HAP-1 (cell line): ENCODE results near the gene PRAMEF11.
"Not testable (repeated sequence)": the region's sequence is repeated elsewhere in the genome, so short reads cannot be mapped to it uniquely, and the experiment has no call there.

Source experiments
- DNase-seq, 2 experiments: peaks; one replicate each; pipeline ENCODE4 v3.0.0-alpha.2; 2016 to 2020; ENCODE audit warnings: low spot score in 2 of 2
- H3K27me3 ChIP-seq: fragments of 250-450 bp; sonication (Bioruptor Pico); 2 replicates; pipeline ENCODE4 v1.5.1; 2020; ENCODE audit warnings: low read depth, mild to moderate bottlenecking, moderate library complexity
- H3K36me3 ChIP-seq: fragments of 250-450 bp; sonication (Bioruptor Pico); replicated peaks from 2 replicates; pipeline ENCODE4 v1.5.1; 2020; ENCODE audit warnings: mild to moderate bottlenecking
- H3K4me1 ChIP-seq: fragments of 250-450 bp; sonication (Bioruptor Pico); 2 replicates; pipeline ENCODE4 v1.5.1; 2020; ENCODE audit warnings: mild to moderate bottlenecking
- H3K4me3 ChIP-seq: fragments of 250-450 bp; sonication (Bioruptor Pico); 2 replicates; pipeline ENCODE4 v1.5.1; 2020; ENCODE audit warnings: mild to moderate bottlenecking, moderate library complexity
- H3K9me3 ChIP-seq: fragments of 250-450 bp; sonication (Bioruptor Pico); 2 replicates; pipeline ENCODE4 v1.5.1; 2020; ENCODE audit warnings: mild to moderate bottlenecking, moderate library complexity
- in situ Hi-C: fragments of 300-500 bp; cut with MboI; formaldehyde crosslinking; loops from 3 replicates; pipeline ENCODE4 v1.14.3; 2020; ENCODE audit warnings: low sequenced_read_pairs, inconsistent platforms, mixed read lengths

Gene PRAMEF11

DNA sequence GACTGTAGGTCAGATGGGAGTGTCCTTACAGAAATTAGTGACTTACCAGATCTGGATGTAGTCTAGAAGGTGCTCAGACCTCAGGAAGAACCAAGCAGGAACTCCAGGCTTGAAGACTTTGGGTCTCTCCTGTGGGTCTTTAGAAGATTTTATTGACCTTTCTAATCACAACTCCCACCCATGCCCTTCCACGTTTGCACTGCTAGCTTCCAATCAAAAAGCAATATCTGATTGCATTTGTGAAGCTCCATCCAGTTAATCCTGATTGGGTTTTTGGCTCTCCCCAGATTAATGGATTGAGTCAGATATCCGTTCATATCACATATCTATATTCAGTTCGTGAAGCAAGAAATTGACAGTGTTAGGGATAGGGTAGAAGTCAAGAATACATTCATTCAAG, at the start of gene PRAMEF11:
Gene PRAMEF11, minus strand, starts transcription at position 101 of the 400 bp plus-strand sequence. CDS start 2,621 bp downstream, outside the sequence.
- in situ Hi-C loops, H3K4me1 ChIP-seq, H3K27me3 ChIP-seq, H3K4me3 ChIP-seq, H3K9me3 ChIP-seq, H3K36me3 ChIP-seq, DNase-seq: not testable (repeated sequence)

DNA sequence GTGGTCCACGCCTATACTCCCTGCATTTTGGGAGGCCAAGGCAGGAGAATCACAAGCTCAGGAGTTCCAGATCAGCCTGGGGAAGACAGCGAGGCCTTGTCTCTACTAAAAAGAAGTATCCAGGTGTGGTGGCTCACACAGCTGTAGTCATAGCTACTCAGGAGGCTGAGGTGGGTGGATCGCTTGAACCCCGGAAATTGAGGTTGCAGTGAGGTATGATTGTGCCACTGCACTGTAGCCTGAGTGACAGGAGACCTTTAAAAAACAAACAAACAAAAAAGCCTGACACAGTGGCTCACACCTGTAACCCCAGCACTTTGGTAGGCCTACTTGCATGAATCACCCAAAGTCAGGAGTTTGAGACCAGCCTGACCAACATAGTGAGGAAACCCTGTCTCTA, 47.2 kb upstream of the PRAMEF11 start:
- DNase-seq, H3K36me3 ChIP-seq, in situ Hi-C loops, H3K27me3 ChIP-seq, H3K4me1 ChIP-seq, H3K9me3 ChIP-seq, H3K4me3 ChIP-seq: not testable (repeated sequence)

DNA sequence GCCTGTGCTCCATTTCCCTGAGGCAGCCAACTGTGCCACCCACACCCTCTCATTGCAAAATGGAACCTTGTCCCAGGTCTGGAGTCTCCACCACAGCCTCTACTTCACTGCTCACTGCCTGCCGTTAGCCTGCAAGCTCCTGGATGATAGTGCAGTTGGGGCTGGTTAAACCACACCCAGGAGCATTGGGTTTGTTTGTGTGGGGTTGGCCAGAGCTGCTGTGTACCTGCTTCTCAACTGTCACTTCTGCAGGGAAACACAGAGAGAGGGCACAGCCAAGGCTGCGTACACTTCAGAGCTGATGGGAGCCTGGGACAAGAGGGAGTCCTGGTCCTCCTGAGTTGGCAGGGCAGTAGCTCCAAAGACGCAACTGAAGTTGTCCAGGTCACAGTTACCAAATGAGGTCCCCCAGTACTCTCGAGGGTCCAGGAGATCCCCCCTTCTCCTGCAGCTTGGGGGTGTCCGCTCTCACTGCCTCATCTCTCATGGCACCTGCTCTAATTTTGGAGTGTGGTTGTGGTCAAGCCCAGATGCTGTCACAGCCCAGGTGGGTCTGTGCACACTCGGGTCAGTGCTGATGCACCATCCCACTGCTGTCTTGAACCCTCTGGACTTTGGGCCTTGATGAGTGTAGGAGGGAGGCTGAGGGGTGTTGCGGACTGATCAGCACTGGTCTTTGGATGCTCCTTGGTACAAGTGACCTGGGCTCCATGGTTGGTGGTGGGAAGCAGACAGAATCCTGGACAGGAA, 32.1 kb upstream of the PRAMEF11 start:
- H3K9me3 ChIP-seq, H3K4me1 ChIP-seq, in situ Hi-C loops, H3K27me3 ChIP-seq, DNase-seq, H3K4me3 ChIP-seq, H3K36me3 ChIP-seq: not testable (repeated sequence)

DNA sequence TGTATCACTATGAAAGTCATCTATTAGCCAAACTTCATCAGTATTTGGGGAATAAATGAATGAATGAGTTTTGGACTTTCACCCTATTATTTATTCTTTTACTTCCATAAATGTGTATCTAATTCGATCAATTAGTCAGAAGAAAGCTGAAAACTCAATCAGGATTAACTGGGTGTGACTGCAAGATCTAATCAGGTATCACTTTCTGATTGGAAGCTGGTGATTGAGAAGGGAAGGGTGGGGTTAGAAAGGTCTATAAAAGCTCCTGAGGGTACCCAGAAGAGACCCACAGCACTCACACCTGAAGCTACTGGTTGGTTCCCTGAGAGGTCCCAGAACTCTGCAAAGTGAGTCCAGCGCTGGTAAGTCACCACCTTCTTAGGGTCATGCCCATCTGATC, 25.6 kb upstream of the PRAMEF11 start, which contains the start of gene PRAMEF2:
Gene PRAMEF2, plus strand, starts transcription at position 301 of the 400 bp plus-strand sequence. CDS start 1,924 bp downstream, outside the sequence.
- H3K4me3 ChIP-seq, H3K4me1 ChIP-seq, in situ Hi-C loops, H3K9me3 ChIP-seq, DNase-seq, H3K27me3 ChIP-seq, H3K36me3 ChIP-seq: not testable (repeated sequence)

DNA sequence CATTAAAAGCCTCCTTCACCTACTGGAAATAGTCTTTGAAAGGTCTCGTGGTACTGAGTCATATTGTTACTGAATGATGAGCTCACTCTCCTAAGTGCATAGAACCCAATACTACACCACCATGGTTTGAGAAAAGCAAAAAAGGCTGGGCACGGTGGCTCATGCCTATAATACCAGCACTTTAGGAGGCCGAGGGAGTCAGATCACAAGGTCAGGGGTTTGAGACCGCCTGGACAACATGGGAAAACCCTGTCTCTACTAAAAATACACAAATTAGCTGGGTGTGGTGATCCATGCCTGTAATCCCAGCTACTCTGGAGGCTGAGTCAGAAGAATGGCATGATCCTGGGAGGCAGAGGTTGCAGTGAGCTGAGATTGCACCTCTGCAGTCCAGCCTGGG, 20.6 kb upstream of the PRAMEF11 start:
- Histone ChIP-seq H3K9me3 (no peaks in the 10 kb centered on the region), H3K27me3 (no peaks in the 10 kb centered on the region), H3K4me1 (no peaks in the 10 kb centered on the region), H3K4me3 (no peak overlapping the region), H3K36me3 (no peaks in the 10 kb centered on the region)
- in situ Hi-C loops, result no loop called here
- no peak for DNase-seq

DNA sequence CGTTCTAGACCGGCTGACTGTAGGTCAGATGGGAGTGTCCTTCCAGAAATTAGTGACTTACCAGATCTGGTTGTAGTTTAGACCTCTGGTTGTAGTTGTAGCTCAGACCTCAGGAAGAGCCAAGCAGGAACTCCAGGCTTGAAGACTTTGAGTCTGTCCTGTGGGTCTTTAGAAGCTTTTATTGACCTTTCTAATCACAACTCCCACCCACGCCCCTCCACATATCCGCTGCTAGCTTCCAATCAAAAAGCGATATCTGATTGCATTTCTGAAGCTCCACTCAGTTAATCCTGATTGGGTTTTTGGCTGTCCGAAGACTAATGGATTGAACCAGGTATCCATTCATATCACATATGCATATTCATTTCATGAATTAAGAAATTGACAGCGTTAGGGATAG, 17.4 kb upstream of the PRAMEF11 start, which contains the start of gene HNRNPCL1:
Gene HNRNPCL1, minus strand, starts transcription at position 101 of the 400 bp plus-strand sequence. CDS start 431 bp downstream, outside the sequence.
- H3K9me3 ChIP-seq, DNase-seq, H3K4me3 ChIP-seq, H3K36me3 ChIP-seq, H3K27me3 ChIP-seq, H3K4me1 ChIP-seq, in situ Hi-C loops: not testable (repeated sequence)

DNA sequence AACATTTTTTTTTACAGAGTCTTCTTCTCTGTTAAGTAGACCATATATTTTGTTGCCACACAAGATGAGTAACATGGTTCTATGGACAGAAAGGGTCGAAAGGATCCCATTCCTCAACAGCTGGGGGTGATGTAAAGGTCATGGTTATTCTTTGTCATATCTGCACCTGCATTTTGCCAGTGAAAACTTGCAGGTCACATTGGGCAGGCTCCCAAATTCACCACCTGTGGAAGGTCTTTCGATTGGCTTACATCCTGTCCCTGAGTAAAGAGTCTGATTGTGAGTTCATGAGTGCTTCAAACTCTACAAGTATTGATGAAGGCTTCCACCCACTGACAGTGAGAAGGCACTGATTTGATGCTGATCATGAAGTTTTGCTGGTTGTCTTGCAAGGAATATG, 2.0 kb upstream of the PRAMEF11 start:
- in situ Hi-C loops, H3K9me3 ChIP-seq, DNase-seq, H3K4me3 ChIP-seq, H3K4me1 ChIP-seq, H3K27me3 ChIP-seq, H3K36me3 ChIP-seq: not testable (repeated sequence)

DNA sequence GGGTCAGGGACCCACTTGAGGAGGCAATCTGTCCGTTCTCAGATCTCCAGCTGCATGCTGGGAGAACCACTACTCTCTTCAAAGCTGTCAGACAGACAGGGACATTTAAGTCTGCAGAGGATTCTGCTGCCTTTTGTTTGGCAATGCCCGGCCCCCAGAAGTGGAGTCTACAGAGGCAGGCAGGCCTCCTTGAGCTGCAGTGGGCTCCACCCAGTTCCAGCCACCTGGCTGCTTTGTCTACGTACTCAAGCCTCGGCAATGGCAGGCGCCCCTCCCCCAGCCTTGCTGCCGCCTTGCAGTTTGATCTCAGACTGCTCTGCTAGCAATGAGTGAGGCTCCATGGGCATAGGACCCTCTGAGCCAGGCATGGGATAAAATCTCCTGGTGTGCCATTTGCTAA, 12.1 kb downstream of the PRAMEF11 start:
- in situ Hi-C loops, result not testable (repeated sequence)

DNA sequence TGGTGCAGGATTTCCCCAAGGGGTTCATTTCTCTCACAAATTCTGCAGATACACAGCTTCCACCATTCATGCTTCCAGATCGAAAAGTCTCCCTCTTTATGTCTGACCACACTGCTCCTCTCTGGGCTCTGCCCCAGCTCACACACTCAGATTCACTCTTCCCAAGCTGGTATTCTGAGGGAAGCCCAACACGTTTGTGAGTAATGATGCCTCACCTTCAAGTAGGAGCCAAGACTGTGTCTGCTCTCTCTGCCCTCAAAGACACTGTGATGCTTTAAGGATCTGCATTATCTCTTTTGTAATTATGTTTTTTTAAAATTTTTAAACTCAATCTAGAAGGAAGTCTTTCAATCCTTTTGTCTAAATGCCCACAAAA, 19.8 kb downstream of the PRAMEF11 start:
- H3K4me3 ChIP-seq, result no peak overlapping the region
- H3K4me1 ChIP-seq, result no peaks in the 10 kb centered on the region
- DNase-seq, result no peak
- no peaks in the 10 kb centered on the region for H3K27me3 ChIP-seq
- H3K9me3 ChIP-seq, result no peaks in the 10 kb centered on the region
- in situ Hi-C loops, result no loop called here
- H3K36me3 ChIP-seq, result no peaks in the 10 kb centered on the region

More for the DNA sequence above, 12.1 kb downstream of the PRAMEF11 start:
- H3K4me3 ChIP-seq, DNase-seq, H3K27me3 ChIP-seq, H3K36me3 ChIP-seq, H3K4me1 ChIP-seq, H3K9me3 ChIP-seq: not testable (repeated sequence)

DNA sequence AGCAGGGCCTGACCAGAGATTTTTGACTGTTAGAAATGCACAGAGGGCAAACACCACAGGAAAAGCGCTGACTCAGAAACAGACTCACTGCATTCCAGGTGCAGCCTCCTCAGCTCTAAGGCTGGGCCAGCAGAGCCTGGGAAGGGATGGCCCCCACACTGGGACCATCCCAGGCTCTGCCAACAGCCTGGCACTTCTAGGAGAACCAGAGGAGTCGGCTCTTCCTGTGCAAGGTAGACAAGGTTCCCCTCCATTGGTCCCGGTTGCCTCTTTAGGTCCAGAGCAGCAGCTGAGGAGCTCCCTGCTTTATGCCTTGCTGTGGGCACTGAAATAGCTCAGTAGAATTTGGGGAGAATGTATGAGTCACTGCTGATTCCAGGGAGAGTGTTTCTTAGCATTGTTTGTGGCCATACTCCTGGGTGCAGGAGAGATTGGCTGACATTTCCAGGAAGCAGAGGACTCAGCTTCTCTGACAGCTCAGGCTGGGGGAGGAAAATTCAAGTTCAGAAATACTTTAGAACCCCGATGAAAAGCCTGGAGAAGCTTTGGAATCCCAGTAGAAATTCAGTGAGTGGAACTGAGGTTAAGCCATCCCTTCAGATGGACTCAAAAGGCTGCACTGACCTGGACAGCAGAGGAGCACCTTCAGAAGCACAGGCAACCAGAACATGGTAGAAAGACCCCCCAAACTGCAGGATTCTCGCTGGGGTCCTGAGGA, 20.4 kb downstream of the PRAMEF11 start:
- H3K27me3 ChIP-seq, result no peaks in the 10 kb centered on the region
- in situ Hi-C loops, result no loop called here
- H3K4me1 ChIP-seq, result no peaks in the 10 kb centered on the region
- H3K9me3 ChIP-seq, result no peaks in the 10 kb centered on the region
- no peak overlapping the region for H3K4me3 ChIP-seq
- H3K36me3 ChIP-seq, result no peaks in the 10 kb centered on the region
- no peak for DNase-seq

DNA sequence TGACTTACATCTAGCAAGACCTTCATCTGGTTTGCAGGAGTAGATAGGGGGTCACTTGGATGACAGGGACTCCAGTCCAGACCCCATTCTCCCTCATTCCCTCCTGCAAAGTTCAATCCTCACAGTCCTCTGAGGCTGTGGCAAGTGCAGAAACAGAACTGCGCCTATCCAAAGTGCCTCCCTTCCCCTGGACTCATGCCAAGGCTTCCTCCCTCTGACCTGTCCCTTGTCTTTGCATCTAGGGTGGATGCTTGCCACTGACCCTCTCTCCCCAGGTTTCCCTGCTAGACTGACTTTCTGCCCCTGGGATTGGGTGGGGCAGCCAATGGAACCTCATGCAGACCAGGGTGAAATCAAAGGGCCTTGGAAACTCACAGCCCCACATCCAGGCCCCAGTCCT, 21.3 kb downstream of the PRAMEF11 start:
- DNase-seq, result no peak
- Histone ChIP-seq H3K9me3 (no peaks in the 10 kb centered on the region), H3K4me1 (no peaks in the 10 kb centered on the region), H3K36me3 (no peaks in the 10 kb centered on the region), H3K27me3 (no peaks in the 10 kb centered on the region), H3K4me3 (no peak overlapping the region)
- in situ Hi-C loops, result no loop called here

DNA sequence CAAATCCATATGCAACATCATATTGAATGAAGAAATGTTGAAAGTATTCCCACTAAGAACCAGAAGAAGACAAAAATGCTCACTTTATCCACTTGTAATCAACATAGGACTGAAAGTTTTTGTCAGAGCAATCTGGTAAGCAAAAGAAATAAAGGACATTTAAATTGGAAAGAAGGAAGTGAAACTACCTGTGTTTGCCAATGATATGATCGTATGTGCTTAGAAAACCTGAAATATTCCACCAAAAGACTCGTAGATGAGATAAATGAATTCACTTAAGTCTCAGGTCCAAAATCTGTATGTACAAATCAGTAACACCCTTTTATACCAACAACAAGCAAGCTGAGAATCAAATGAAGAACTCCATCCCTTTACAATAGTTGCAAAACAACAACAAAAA, 31.5 kb downstream of the PRAMEF11 start:
- H3K4me1 ChIP-seq, result no peaks in the 10 kb centered on the region
- H3K9me3 ChIP-seq, result no peaks in the 10 kb centered on the region
- no peak overlapping the region for H3K4me3 ChIP-seq
- no peaks in the 10 kb centered on the region for H3K36me3 ChIP-seq
- H3K27me3 ChIP-seq, result no peaks in the 10 kb centered on the region
- no peak for DNase-seq
- in situ Hi-C loops, result loop anchor here (25.0 kb wide), 1 partner anchor 687 kb away; no protein-coding TSS in a partner anchor

DNA sequence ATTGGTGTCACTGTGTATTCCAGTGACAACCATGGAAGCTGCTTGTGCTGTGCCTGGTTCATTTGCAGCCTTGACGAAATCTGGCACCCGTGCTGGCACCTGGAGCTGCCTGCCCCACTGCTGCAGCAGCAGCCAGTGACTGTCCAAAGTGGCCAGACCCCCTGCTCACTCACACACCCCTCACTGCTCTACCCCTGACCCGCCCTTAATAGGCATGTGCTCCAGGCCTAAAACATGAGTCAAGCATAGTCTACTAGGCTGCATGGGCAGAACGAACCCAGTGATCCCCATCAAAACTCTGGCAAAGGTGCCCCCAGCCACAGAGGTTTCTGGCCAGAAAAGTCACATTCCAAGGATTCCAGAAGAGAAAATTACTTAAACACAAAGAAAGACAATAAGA, 32.3 kb downstream of the PRAMEF11 start:
- Histone ChIP-seq H3K36me3 (no peaks in the 10 kb centered on the region), H3K4me1 (no peaks in the 10 kb centered on the region), H3K4me3 (no peak overlapping the region), H3K9me3 (no peaks in the 10 kb centered on the region), H3K27me3 (no peaks in the 10 kb centered on the region)
- DNase-seq, result no peak
- in situ Hi-C loops, result loop anchor here (25.0 kb wide), 1 partner anchor 687 kb away; no protein-coding TSS in a partner anchor

DNA sequence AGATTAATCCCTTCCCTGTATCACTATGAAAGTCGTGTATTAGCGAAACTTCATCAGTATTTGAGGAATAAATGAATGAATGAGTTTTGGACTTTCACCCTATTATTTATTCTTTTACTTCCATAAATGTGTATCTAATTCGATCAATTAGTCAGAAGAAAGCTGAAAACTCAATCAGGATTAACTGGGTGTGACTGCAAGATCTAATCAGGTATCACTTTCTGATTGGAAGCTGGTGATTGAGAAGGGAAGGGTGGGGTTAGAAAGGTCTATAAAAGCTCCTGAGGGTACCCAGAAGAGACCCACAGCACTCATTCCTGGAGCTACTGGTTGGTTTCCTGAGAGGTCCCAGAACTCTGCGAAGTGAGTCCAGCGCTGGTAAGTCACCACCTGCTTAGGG, 40.1 kb downstream of the PRAMEF11 start, which contains the start of gene PRAMEF1:
Gene PRAMEF1, plus strand, starts transcription at position 301 of the 400 bp plus-strand sequence. CDS start 1,831 bp downstream, outside the sequence.
- DNase-seq, H3K4me1 ChIP-seq, H3K4me3 ChIP-seq, H3K36me3 ChIP-seq, H3K27me3 ChIP-seq, H3K9me3 ChIP-seq: not testable (repeated sequence)
- in situ Hi-C loops, result loop anchor here (25.0 kb wide), 1 partner anchor 679 kb away; no protein-coding TSS in a partner anchor
